ENCODE results near the gene TUT1. TPM values are rescaled to one million over a fixed set of nuclear protein-coding genes. Genes with fewer than 3 reads are reported as not detected.
A peak's percentile ranks its signal among the peaks of the same experiment; 100 is the strongest.

TUT1 gene
- polyA plus RNA-seq, 3 donors from 2014 or later, result 7.3 to 16.2 (median 12.5) TPM

DNA sequence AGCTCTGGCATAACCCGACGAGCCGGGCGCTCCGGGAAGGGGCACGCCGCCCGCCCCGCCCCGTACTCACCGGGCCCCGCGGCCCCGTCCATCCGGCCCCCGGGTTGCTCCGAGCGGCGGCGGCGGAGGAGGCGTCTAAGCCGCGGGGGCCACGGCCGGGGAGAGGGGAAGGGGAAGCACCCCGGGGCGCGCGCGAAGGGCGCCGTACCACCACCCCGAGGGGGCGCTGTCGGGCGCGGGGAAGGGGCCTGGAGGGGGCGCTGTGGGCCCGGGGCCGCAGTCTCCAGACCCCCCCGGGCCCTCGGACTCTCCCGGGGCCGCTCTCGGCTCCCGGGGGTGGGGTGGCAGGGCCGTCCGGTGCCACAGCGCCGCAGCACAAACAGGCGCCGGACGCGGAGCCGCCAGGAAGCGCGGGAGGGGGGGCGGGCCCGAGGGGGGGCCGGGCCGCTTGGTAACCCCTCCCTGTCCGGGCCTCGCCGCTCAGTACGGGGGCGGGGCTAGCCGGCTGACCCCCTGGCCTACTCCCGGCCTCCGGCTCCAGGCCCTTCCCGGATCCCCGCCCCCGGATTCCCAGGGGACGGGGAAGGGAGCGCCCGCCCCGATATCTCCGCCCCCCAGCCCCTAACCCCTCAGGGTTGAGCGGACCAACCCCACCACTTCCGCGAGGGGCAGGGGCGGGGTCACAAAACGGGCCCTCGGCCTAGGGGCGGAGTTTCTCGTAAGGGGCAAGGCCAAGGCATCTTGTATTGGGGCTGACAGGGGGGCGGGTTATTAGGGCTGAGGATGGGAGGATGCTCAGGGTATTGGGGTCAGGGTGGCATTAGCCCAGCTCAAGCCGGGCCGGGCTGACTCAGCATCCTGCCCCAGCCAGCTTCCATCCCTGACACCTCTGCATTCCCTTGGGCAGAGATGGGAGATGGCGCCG lies 21.3 kb upstream of the TUT1 start, which contains the start of the genes EML3 and ROM1:
Gene EML3 (minus strand): TSS at position 410 of the 925 bp plus-strand sequence. CDS start 318 bp downstream, at position 92.
Gene ROM1 (plus strand): TSS at position 892 of the 925 bp plus-strand sequence. CDS start 25 bp downstream, at position 917.
- H3K36me3 Mint-ChIP-seq, result peaks cover 5 to 18% (median 6%) of the 10 kb centered on the region in 3 donors
- H3K4me1 Mint-ChIP-seq, result peaks cover 22 to 31% of the 10 kb centered on the region in 2 donors
- H3K27ac Mint-ChIP-seq, result peak within 1 kb of the TSS; percentile 94 to 99 (median 96)
- peaks cover 0 to 7% (median 3%) of the 10 kb centered on the region in 3 donors for H3K27me3 Mint-ChIP-seq (ENCODE audit: low read depth in 3 of 3)
- DNase-seq, result peak; percentile 90 to 92 (median 92)
- H3K4me3 Mint-ChIP-seq, result peak within 1 kb of the TSS; percentile 93 to 99 (median 94)
- H3K9me3 Mint-ChIP-seq, result no peaks in the 10 kb centered on the region

GRCh38 chr11:62611705-62612365 lies 20.5 kb upstream of the TUT1 start:
- Mint-ChIP-seq H3K4me1 (peaks cover 22 to 31% of the 10 kb centered on the region in 2 donors), H3K36me3 (peaks cover 5 to 20% (median 8%) of the 10 kb centered on the region in 3 donors), H3K4me3 (peak overlapping the region; percentile 93 to 99 (median 94)), H3K27me3 (ENCODE audit: low read depth in 3 of 3) (peaks cover 0 to 8% (median 3%) of the 10 kb centered on the region in 3 donors), H3K9me3 (no peaks in the 10 kb centered on the region), H3K27ac (peak overlapping the region; percentile 94 to 99 (median 96))
- DNase-seq, result no peak

- peak overlapping the region; percentile 93 to 99 (median 94) for H3K4me3 Mint-ChIP-seq
- H3K36me3 Mint-ChIP-seq, result peaks cover 5 to 18% (median 11%) of the 10 kb centered on the region in 3 donors
- no peak for DNase-seq
- no peaks in the 10 kb centered on the region for H3K9me3 Mint-ChIP-seq
- H3K27me3 Mint-ChIP-seq (ENCODE audit: low read depth in 3 of 3), result peaks cover 0 to 9% (median 3%) of the 10 kb centered on the region in 3 donors
- peaks cover 22 to 31% of the 10 kb centered on the region in 2 donors for H3K4me1 Mint-ChIP-seq
- peak overlapping the region; percentile 94 to 99 (median 96) for H3K27ac Mint-ChIP-seq
Observed at GRCh38 chr11:62610814-62611704, 19.7 kb upstream of the TUT1 start.

- DNase-seq, result no peak
- Mint-ChIP-seq H3K4me1 (peaks cover 22 to 31% of the 10 kb centered on the region in 2 donors), H3K9me3 (no peaks in the 10 kb centered on the region), H3K27me3 (ENCODE audit: low read depth in 3 of 3) (peaks cover 0 to 9% (median 3%) of the 10 kb centered on the region in 3 donors), H3K36me3 (peaks cover 5 to 19% (median 11%) of the 10 kb centered on the region in 3 donors), H3K27ac (peak overlapping the region; percentile 64 to 98 (median 80)), H3K4me3 (peak overlapping the region; percentile 44 to 73 (median 66))
Observed at GRCh38 chr11:62610403-62610802, 19.1 kb upstream of the TUT1 start.

DNA sequence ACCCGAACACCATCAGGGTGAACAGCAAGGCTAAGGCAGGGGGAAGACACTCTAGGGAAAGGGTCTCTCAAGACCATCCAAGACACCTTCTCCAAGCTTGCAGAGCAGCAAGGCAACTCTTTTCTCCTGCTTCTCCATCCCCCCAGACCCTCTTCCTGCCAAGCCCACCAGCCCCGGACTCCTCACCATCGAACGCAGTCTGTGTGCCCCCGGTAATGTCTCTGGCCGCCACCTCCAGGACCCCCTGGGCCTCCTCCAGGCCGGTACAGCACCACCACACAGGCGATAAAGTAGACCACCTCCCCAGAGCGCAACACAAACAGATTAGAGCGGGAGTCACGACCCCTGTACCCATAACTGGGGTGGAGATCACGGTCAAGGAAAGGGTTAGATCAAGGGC lies 17.5 kb upstream of the TUT1 start:
- Mint-ChIP-seq H3K27ac (peak overlapping the region in 3 of 6 donors; percentile 13 to 39 (median 34)), H3K4me3 (peak overlapping the region in 1 of 5 donors; percentile 25), H3K36me3 (peaks cover 5 to 22% (median 16%) of the 10 kb centered on the region in 3 donors), H3K9me3 (no peaks in the 10 kb centered on the region), H3K4me1 (peaks cover 22 to 34% of the 10 kb centered on the region in 2 donors), H3K27me3 (ENCODE audit: low read depth in 3 of 3) (peaks cover 0 to 9% (median 3%) of the 10 kb centered on the region in 3 donors)
- no peak for DNase-seq

- H3K9me3 Mint-ChIP-seq, result no peaks in the 10 kb centered on the region
- H3K36me3 Mint-ChIP-seq, result peaks cover 5 to 28% (median 22%) of the 10 kb centered on the region in 3 donors
- H3K4me3 Mint-ChIP-seq, result no peak overlapping the region
- peak overlapping the region in 1 of 6 donors; percentile 72 for H3K27ac Mint-ChIP-seq
- no peak for DNase-seq
- peaks cover 0 to 7% (median 3%) of the 10 kb centered on the region in 3 donors for H3K27me3 Mint-ChIP-seq (ENCODE audit: low read depth in 3 of 3)
- H3K4me1 Mint-ChIP-seq, result peaks cover 31 to 38% of the 10 kb centered on the region in 2 donors
Observed at GRCh38 chr11:62607714-62608113, 16.4 kb upstream of the TUT1 start.

DNA sequence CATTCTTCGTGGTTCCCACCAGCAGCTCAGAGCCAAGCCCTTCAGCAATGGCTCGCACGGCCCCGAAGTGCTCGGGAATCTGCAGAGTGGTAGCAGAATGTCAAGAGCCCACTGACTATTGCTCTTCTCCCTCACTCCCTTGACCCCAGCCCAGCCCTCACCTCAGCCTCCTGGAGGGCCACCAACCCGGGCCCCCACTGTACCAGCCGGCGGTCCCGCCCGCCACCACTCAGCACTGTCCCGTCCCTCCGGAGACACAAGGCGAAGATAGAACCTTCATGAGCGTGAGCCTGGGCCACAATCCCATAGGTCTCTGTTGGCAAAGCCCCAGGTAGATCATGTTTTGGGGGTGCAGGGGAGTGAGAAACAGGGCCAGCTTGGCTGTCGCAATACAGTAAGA lies 14.6 kb upstream of the TUT1 start:
- H3K36me3 Mint-ChIP-seq, result peaks cover 5 to 31% (median 25%) of the 10 kb centered on the region in 3 donors
- peaks cover 27 to 34% of the 10 kb centered on the region in 2 donors for H3K4me1 Mint-ChIP-seq
- H3K4me3 Mint-ChIP-seq, result no peak overlapping the region
- H3K27ac Mint-ChIP-seq, result no peak overlapping the region
- no peak for DNase-seq
- peaks cover 5 to 7% (median 6%) of the 10 kb centered on the region in 3 donors for H3K27me3 Mint-ChIP-seq (ENCODE audit: low read depth in 3 of 3)
- H3K9me3 Mint-ChIP-seq, result no peaks in the 10 kb centered on the region

DNA sequence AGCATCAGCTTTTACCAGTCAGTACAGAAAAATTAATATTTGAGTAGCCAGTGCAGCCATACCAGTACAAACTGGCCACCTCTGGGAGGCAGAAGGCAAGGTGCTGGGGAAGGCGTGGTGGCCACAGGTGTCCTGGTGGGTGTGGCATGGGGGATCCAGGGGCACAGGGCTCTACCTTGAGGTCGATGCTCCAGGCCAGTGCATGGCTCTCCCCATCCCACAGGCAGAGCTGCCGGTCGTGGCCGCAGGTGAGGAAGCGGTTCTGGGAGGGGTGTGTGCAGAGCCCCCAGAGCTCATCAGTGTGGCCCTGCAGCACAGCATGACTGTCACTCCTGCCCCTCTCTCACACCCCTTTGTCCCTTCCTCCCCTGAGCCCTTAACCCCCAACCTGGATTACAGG lies 14.1 kb upstream of the TUT1 start:
- peaks cover 30 to 35% of the 10 kb centered on the region in 2 donors for H3K4me1 Mint-ChIP-seq
- no peak overlapping the region for H3K27ac Mint-ChIP-seq
- H3K4me3 Mint-ChIP-seq, result no peak overlapping the region
- H3K36me3 Mint-ChIP-seq, result peaks cover 4 to 31% (median 25%) of the 10 kb centered on the region in 3 donors
- peaks cover 5 to 7% (median 6%) of the 10 kb centered on the region in 3 donors for H3K27me3 Mint-ChIP-seq (ENCODE audit: low read depth in 3 of 3)
- no peaks in the 10 kb centered on the region for H3K9me3 Mint-ChIP-seq
- no peak for DNase-seq

DNA sequence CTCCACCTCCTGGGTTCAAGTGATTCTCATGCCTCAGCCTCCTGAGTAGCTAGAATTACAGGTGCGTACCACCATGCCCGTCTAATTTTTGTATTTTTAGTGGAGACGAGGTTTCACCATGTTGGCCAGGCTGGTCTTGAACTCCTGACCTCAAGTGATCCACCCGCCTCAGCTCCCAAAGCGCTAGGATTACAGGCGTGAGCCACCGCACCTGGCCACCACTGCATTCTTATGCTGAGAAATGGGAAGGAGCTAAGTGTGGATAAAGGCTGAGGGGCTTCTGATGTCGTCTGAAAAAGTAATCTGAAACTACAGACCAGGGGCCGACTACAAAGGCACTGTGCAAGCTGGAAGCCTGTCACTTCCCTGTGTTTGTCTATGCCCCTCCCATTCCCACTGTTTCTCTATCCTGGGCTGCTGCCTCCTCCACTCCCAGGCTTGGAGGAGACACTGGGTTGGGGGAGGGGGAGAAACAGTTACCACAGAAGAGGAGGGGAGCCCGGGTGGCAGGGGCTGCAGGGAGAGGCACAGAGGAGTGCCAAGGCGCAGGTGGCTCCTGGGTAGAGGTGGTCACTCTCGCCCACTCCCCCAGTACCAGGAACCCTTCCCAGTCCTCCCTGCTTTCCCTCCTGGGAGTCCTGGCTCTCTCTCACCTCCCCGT lies 13.3 kb upstream of the TUT1 start:
- H3K9me3 Mint-ChIP-seq, result no peaks in the 10 kb centered on the region
- H3K4me1 Mint-ChIP-seq, result peaks cover 33 to 38% of the 10 kb centered on the region in 2 donors
- H3K36me3 Mint-ChIP-seq, result peaks cover under 1 to 29% (median 28%) of the 10 kb centered on the region in 3 donors
- peak overlapping the region in 1 of 6 donors; percentile 61 for H3K27ac Mint-ChIP-seq
- peak overlapping the region in 1 of 5 donors; percentile 61 for H3K4me3 Mint-ChIP-seq
- H3K27me3 Mint-ChIP-seq (ENCODE audit: low read depth in 3 of 3), result peaks cover 4 to 10% (median 5%) of the 10 kb centered on the region in 3 donors
- DNase-seq, result no peak

DNA sequence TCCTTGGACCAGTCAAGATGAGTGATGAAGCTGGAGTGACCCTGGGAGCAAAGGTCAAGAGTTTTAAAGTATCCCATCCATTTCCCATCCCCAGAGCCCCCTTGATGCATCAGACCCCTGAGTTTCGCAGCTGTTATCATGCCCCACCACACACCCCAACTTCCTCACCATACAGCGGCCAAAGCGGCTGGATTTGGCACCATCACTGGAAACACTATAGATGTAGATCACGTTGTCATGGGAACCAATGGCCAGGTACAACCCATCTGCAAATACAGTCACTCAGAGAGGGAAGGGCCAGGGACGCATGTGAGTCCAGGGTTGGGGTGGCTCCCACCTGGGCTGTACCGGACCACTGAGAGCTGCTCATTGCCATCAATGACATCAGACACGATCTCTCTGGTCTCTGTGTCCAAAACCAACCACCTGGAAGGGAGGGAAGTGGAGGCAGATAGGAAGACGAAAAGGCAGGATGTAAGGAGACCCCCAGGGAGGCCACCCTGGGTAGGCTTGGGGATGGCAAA lies 12.5 kb upstream of the TUT1 start:
- H3K27ac Mint-ChIP-seq, result peak overlapping the region in 5 of 6 donors; percentile 42 to 73 (median 61)
- H3K4me1 Mint-ChIP-seq, result peaks cover 41 to 44% of the 10 kb centered on the region in 2 donors
- H3K27me3 Mint-ChIP-seq (ENCODE audit: low read depth in 3 of 3), result peaks cover 9 to 10% (median 10%) of the 10 kb centered on the region in 3 donors
- peak overlapping the region in 4 of 5 donors; percentile 64 to 82 (median 80) for H3K4me3 Mint-ChIP-seq
- DNase-seq, result no peak
- peaks cover 8 to 37% (median 35%) of the 10 kb centered on the region in 3 donors for H3K36me3 Mint-ChIP-seq
- H3K9me3 Mint-ChIP-seq, result no peaks in the 10 kb centered on the region

- DNase-seq, result no peak
- Mint-ChIP-seq H3K9me3 (no peaks in the 10 kb centered on the region), H3K4me1 (peaks cover 48 to 49% of the 10 kb centered on the region in 2 donors), H3K27me3 (ENCODE audit: low read depth in 3 of 3) (peaks cover 10 to 11% (median 11%) of the 10 kb centered on the region in 3 donors), H3K4me3 (peak overlapping the region; percentile 64 to 82 (median 78)), H3K27ac (peak overlapping the region in 5 of 6 donors; percentile 17 to 78 (median 65)), H3K36me3 (peaks cover 14 to 43% (median 41%) of the 10 kb centered on the region in 3 donors)
Observed at GRCh38 chr11:62603072-62603408, 11.7 kb upstream of the TUT1 start.

Measured in immature natural killer cell (primary cell).